SK-N-SH treated with all-trans-retinoic acid at 6 μM for 48 hours (cell line): ENCODE measurements around the gene PIP4K2B.

Experiments used
- ATAC-seq: fragments of 200-7000 bp; cut with Tn5 transposase; 3 replicates; pipeline ENCODE4 v1.9.1; 2020; ENCODE audit warnings: mild to moderate bottlenecking, moderate library complexity
- ARNTL ChIP-seq: fragments of 450-650 bp; formaldehyde crosslinking; IDR thresholded peaks from 2 replicates; pipeline ENCODE4 v1.5.0; 2020; ENCODE audit warnings: low read depth, mild to moderate bottlenecking, moderate library complexity, borderline replicate concordance
- BACH2 ChIP-seq: fragments of 250-450 bp; sonication (Bioruptor Pico); IDR thresholded peaks from 2 replicates; pipeline ENCODE4 v1.9.0; 2021; ENCODE audit warnings: mild to moderate bottlenecking, borderline replicate concordance
- CREB5 ChIP-seq: fragments of 250-450 bp; sonication (Bioruptor Pico); IDR thresholded peaks from 2 replicates; pipeline ENCODE4 v1.5.1; 2020; ENCODE audit warnings: low read depth, mild to moderate bottlenecking, moderate library complexity
- CSDC2 ChIP-seq: fragments of 250-450 bp; sonication (Bioruptor Pico); IDR thresholded peaks from 2 replicates; pipeline ENCODE4 v1.5.0; 2020; ENCODE audit warnings: mild to moderate bottlenecking, moderate library complexity
- CSRNP3 ChIP-seq: fragments of 250-450 bp; sonication (Bioruptor Pico); IDR thresholded peaks from 2 replicates; pipeline ENCODE4 v1.5.1; 2021; ENCODE audit warnings: mild to moderate bottlenecking, moderate library complexity
- ESRRG ChIP-seq: fragments of 250-450 bp; sonication (Bioruptor Pico); IDR thresholded peaks from 2 replicates; pipeline ENCODE4 v1.6.1; 2021; ENCODE audit warnings: mild to moderate bottlenecking
- GLIS3 ChIP-seq: fragments of 250-450 bp; sonication (Bioruptor Pico); IDR thresholded peaks from 2 replicates; pipeline ENCODE4 v1.5.0; 2020; ENCODE audit warnings: mild to moderate bottlenecking, moderate library complexity
- ISL1 ChIP-seq: fragments of 250-450 bp; sonication (Bioruptor Pico); IDR thresholded peaks from 2 replicates; pipeline ENCODE4 v2.1.2; 2022; ENCODE audit warnings: mild to moderate bottlenecking, moderate library complexity
- OSR1 ChIP-seq: fragments of 250-450 bp; sonication (Bioruptor Pico); IDR thresholded peaks from 2 replicates; pipeline ENCODE4 v1.8.0; 2022; ENCODE audit warnings: moderate library complexity, mild to moderate bottlenecking, inconsistent platforms
- PPARA ChIP-seq: fragments of 250-450 bp; sonication (Bioruptor Pico); IDR thresholded peaks from 2 replicates; pipeline ENCODE4 v1.5.0; 2020; ENCODE audit warnings: mild to moderate bottlenecking, borderline replicate concordance
- RARB ChIP-seq: fragments of 250-450 bp; sonication (Bioruptor Pico); IDR thresholded peaks from 2 replicates; pipeline ENCODE4 v1.8.0; 2021; ENCODE audit warnings: mild to moderate bottlenecking, moderate library complexity
- SNAI2 ChIP-seq: fragments of 250-450 bp; sonication (Bioruptor Pico); IDR thresholded peaks from 2 replicates; pipeline ENCODE4 v1.5.0; 2020; ENCODE audit warnings: mild to moderate bottlenecking, moderate library complexity
- TCF4 ChIP-seq: fragments of 250-450 bp; sonication (Bioruptor Pico); IDR thresholded peaks from 2 replicates; pipeline ENCODE4 v1.8.0; 2021; ENCODE audit warnings: mild to moderate bottlenecking, moderate library complexity, borderline replicate concordance
- ZC3H10 ChIP-seq: fragments of 250-450 bp; sonication (Bioruptor Pico); IDR thresholded peaks from 2 replicates; pipeline ENCODE4 v1.5.1; 2021; ENCODE audit warnings: mild to moderate bottlenecking, moderate library complexity
- ZFP3 ChIP-seq: fragments of 250-450 bp; sonication (Bioruptor Pico); IDR thresholded peaks from 2 replicates; pipeline ENCODE4 v1.5.0; 2020; ENCODE audit warnings: mild to moderate bottlenecking, moderate library complexity
- ZFP30 ChIP-seq: fragments of 450-650 bp; formaldehyde crosslinking; IDR thresholded peaks from 2 replicates; pipeline ENCODE4 v1.5.0; 2022; ENCODE audit warnings: mild to moderate bottlenecking, moderate library complexity
- ZNF565 ChIP-seq: fragments of 450-650 bp; formaldehyde crosslinking; conservative IDR thresholded peaks from 2 replicates; pipeline ENCODE4 v1.5.0; 2020; ENCODE audit warnings: low read depth, mild to moderate bottlenecking, moderate library complexity
- ZNF70 ChIP-seq: fragments of 450-650 bp; formaldehyde crosslinking; IDR thresholded peaks from 2 replicates; pipeline ENCODE4 v1.5.0; 2020; ENCODE audit warnings: mild to moderate bottlenecking, moderate library complexity
- ZNF8 ChIP-seq: fragments of 450-650 bp; formaldehyde crosslinking; IDR thresholded peaks from 2 replicates; pipeline ENCODE4 v1.5.0; 2020; ENCODE audit warnings: mild to moderate bottlenecking, moderate library complexity
- TF ChIP-seq, protein P1 (sequence below): fragments of 250-450 bp; sonication (Bioruptor Pico); IDR thresholded peaks from 2 replicates; pipeline ENCODE4 v1.5.0; 2020; ENCODE audit warnings: mild to moderate bottlenecking, moderate library complexity
- TF ChIP-seq, protein P2 (sequence below): fragments of 250-450 bp; sonication (Bioruptor Pico); IDR thresholded peaks from 2 replicates; pipeline ENCODE4 v1.8.0; 2021; ENCODE audit warnings: low read depth, mild to moderate bottlenecking, moderate library complexity, borderline replicate concordance

PIP4K2B gene

DNA sequence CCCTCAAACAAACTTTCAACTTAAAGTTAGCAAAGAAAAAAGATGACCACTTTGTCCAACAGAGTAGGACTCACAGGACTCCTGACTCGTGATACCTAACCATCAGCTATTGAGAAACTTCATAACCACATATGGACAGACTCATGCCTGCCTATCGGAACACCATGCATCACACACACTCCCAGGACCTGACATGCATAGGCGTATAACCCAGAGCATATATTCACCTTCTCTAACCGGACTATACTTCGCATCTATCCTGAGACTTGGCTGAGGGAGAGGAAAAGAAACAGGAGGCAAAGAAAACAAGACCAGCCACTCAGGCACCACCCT lies 2.2 kb downstream of the PIP4K2B start:
- TF ChIP-seq ARNTL, result no peak
- TF ChIP-seq ZNF565 (CRISPR knock-in tag), result no peak
- no peak for TF ChIP-seq GLIS3
- no peak for TF ChIP-seq ESRRG (CRISPR knock-in tag)
- no peak for TF ChIP-seq ZFP3 (CRISPR knock-in tag)
- TF ChIP-seq, protein P1, sequence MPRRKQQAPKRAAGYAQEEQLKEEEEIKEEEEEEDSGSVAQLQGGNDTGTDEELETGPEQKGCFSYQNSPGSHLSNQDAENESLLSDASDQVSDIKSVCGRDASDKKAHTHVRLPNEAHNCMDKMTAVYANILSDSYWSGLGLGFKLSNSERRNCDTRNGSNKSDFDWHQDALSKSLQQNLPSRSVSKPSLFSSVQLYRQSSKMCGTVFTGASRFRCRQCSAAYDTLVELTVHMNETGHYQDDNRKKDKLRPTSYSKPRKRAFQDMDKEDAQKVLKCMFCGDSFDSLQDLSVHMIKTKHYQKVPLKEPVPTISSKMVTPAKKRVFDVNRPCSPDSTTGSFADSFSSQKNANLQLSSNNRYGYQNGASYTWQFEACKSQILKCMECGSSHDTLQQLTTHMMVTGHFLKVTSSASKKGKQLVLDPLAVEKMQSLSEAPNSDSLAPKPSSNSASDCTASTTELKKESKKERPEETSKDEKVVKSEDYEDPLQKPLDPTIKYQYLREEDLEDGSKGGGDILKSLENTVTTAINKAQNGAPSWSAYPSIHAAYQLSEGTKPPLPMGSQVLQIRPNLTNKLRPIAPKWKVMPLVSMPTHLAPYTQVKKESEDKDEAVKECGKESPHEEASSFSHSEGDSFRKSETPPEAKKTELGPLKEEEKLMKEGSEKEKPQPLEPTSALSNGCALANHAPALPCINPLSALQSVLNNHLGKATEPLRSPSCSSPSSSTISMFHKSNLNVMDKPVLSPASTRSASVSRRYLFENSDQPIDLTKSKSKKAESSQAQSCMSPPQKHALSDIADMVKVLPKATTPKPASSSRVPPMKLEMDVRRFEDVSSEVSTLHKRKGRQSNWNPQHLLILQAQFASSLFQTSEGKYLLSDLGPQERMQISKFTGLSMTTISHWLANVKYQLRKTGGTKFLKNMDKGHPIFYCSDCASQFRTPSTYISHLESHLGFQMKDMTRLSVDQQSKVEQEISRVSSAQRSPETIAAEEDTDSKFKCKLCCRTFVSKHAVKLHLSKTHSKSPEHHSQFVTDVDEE, result no peak
- no peak for TF ChIP-seq CSRNP3 (CRISPR knock-in tag)
- no peak for TF ChIP-seq TCF4 (CRISPR knock-in tag)
- no peak for TF ChIP-seq CSDC2 (CRISPR knock-in tag)
- no peak for TF ChIP-seq BACH2 (CRISPR knock-in tag)
- TF ChIP-seq ZFP30 (CRISPR knock-in tag), result no peak
- TF ChIP-seq, protein P2, sequence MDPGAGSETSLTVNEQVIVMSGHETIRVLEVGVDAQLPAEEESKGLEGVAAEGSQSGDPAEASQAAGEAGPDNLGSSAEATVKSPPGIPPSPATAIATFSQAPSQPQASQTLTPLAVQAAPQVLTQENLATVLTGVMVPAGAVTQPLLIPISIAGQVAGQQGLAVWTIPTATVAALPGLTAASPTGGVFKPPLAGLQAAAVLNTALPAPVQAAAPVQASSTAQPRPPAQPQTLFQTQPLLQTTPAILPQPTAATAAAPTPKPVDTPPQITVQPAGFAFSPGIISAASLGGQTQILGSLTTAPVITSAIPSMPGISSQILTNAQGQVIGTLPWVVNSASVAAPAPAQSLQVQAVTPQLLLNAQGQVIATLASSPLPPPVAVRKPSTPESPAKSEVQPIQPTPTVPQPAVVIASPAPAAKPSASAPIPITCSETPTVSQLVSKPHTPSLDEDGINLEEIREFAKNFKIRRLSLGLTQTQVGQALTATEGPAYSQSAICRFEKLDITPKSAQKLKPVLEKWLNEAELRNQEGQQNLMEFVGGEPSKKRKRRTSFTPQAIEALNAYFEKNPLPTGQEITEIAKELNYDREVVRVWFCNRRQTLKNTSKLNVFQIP, result no peak
- no peak for TF ChIP-seq OSR1 (CRISPR knock-in tag)
- TF ChIP-seq ZNF70, result no peak
- no peak for TF ChIP-seq ZC3H10 (CRISPR knock-in tag)
- TF ChIP-seq RARB, result no peak
- TF ChIP-seq ISL1 (CRISPR knock-in tag), result no peak
- no peak for TF ChIP-seq PPARA (CRISPR knock-in tag)
- no peak for TF ChIP-seq CREB5 (CRISPR knock-in tag)
- TF ChIP-seq ZNF8 (CRISPR knock-in tag), result no peak
- ATAC-seq, result no peak

DNA sequence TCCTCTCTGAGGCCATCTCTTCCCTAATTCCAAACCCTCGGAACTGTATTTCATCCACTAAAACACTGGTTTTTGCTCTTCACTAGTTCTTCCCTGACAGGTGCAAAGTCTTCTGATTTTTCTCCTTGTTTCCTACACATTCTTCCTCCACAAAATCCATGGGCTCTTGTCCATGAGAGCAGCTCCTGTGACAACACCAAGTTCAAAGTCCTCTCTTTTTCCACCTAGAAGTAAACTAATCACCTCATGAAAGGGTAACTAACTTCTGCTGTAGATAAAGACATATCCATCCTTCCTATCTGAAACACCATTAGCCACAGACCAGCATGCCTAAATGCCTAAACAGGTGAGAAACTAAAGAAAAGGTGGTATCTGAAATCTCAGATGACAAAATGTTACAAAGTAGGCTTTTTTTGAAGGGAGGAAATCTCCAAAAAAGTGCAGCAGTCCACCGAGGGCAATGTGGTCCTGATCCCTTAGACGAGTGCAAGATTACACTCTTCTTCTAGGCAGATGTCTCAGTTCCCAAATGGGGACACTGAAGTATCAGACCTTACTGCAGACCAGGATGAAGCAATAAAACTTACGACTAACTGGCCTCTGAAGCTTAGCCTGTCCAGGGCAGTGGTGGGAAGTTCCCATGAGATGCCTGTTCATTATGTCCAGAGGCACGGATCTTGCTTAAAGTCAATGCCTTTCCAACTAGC lies 2.8 kb downstream of the PIP4K2B start:
- no peak for ATAC-seq
- TF ChIP-seq ZFP30 (CRISPR knock-in tag) (no peak), ZNF565 (CRISPR knock-in tag) (no peak)
- TF ChIP-seq, protein P1, result no peak

DNA sequence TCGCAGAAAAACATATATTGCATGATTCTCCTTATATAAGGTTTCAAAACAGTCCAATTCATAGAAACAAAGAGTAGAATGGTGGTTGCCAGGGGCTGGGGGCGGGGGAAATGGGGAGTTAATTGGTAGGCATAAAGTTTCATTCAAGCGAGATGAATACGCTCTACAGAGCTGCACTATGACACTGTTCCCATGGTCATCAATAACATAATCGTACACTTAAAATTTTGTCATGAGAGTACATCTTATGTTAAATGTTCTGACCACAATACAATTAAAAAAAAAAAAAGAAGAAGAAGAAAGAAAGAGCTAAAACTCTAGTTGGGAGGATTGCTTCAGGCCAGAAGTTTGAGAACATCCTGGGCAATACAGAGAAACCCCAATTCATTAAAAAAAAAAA lies 5.1 kb downstream of the PIP4K2B start:
- ATAC-seq, result no peak
- TF ChIP-seq, protein P2, result no peak
- TF ChIP-seq RARB (no peak), ZNF8 (CRISPR knock-in tag) (no peak), ZC3H10 (CRISPR knock-in tag) (no peak), OSR1 (CRISPR knock-in tag) (no peak), CREB5 (CRISPR knock-in tag) (no peak), ZFP30 (CRISPR knock-in tag) (no peak), ESRRG (CRISPR knock-in tag) (no peak), BACH2 (CRISPR knock-in tag) (no peak), SNAI2 (no peak), CSDC2 (CRISPR knock-in tag) (no peak), PPARA (CRISPR knock-in tag) (no peak)
- TF ChIP-seq, protein P1, result no peak
